ENCODE data around the gene IGFBP3.
A peak's percentile ranks its signal among the peaks of the same experiment; 100 is the strongest.

Gene IGFBP3

DNA sequence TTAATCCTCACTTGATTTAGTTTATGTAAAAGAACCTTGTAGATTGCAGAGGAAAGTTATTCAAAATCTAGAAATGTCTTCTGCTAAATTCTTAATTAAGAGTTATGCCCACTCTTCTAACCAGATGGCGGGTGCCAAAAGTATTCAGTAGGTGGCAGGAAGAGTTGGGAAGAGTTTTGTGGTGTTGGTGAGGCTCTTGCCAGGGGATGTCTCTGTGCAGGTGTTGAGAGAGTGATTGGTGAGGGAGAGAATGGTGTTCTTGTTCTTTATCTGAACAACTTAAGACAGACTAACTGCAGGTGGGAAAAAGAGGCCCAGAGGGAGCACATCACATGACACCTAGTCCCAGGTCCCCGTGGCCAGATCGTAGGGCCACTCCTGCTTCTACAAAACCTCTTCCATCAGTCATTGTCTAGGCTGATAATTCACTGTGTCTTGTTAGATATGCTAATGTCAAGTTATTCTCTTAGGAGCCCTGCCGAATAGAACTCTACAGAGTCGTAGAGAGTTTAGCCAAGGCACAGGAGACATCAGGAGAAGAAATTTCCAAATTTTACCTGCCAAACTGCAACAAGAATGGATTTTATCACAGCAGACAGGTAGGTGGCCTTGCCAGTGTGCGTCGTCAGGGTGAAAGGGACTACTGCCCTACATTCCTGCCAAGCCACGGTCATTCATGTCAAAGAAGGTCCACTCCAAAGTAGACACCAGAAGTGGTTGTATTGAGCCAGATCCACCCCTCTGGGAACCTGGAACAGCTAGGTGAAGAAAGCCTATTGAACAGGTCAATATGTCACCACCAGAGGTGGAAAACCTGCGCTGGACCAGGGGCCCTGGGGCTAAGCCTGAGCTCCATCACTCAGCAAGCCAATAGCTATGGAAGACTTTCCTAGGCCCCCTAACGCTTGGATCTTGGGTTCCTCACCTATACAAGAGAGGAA, 29.3 kb downstream of the IGFBP3 start:
- DNase-seq (ENCODE audit: low read depth): no peak

DNA sequence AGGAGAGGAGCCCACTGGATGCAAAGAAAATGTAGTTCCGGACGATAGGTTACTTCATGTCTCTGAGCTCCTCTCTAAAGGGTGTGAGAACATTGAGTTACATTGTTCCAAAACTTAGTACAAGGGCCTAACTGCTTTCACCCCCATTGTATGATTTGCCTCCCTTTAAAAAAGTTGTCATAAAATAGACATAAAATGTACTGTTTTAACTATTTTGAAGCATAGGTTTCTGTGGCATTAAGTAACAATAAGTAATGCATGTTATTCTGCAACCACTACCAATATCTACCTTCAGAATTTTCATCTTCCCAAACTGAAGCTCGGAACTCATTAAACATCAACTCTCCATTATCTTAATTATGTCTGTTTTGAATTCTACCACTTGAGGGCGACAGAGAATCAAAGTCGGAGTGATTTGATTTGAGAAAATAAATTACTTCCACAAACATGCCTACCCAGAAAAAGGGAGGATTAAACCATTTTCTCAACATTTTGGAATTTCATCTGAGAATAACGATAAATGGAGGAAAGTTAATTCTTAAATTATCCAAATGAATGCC, 30.1 kb downstream of the IGFBP3 start:
- peak; percentile 71 for DNase-seq (ENCODE audit: low read depth)

DNA sequence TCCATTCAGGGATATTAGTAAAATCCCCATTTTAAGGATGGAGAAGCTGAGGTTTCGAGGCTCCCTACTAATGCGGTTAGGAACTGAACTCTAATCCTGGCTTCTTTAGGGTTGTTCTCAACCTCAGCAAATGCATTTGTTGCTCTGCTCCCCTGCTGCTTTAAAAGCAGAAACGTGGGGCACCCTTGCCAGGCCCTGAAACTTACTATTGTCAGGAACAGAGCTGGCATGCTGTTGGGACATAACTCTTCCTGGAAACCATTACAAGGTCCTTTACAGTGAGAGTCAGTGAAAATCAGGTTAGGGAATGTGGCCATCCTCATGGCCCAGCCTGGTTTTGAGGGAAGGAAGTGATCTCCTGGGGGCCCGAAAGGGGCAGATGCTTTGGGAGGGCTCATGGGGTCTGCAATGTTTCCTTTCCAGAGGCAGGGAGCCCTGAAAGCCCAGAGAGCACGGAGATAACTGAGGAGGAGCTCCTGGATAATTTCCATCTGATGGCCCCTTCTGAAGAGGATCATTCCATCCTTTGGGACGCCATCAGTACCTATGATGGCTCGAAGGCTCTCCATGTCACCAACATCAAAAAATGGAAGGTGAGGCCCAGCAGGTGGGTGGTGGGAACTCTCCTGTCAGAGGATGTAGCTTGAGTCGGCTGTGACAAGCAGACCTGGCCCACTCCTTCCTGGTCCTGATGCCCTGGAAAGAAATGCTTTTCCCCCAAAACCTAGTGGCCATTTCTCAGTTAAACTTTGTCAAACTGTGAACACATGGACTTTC, 30.8 kb downstream of the IGFBP3 start:
- DNase-seq (ENCODE audit: low read depth): no peak

DNA sequence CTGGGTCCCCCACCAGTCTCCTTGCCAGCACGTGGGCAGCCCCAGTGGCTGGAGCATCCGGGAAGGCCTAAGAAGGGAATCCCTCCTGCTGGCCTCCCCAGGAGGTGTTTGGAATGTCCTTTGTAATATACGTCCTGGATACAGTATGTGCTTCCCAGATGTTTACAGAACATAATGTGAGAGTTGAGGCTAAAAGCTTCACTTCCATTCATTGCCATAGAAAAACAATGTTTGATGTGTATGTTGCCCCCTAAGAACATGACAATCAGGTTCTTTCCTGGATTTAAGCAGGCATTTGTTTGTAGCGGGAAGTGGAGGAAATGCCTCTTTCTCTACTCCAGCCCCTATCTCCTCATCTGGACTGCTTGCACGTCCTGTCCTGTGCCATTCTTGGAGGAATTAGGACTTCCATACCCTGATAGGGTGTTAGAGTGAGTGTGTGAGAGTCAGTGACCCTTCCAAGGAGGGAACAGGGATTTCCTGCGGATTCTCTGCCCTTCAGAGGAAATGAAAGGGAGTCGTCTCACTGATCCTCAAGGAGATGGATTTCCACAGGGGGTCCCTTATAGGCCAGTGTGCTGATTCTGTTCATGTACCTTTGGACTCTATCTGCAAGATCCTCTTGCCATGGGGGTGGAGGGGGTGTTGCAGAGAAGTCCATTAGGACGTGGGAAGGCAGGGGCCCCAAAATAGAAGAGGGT, 31.6 kb downstream of the IGFBP3 start:
- no peak for DNase-seq (ENCODE audit: low read depth)

DNA sequence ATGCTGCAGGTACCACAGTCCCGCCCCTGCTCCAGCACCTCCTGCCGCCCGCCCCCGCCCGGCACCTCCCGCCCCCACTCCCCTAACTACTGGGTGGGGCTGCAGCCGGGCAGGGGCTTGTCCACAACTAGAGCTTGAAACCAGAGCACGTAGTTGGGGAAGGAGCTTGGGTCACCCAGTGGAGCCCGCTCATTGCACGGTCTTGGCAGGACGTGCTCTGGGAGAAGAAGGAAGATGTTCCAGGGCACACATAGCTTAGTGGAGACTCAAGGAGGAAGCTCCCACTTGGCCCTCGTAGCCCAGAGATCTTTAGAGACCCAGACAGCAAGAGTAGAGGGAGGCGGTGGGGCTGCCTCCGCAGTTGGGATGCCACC, 32.1 kb downstream of the IGFBP3 start:
- no peak for DNase-seq (ENCODE audit: low read depth)

DNA sequence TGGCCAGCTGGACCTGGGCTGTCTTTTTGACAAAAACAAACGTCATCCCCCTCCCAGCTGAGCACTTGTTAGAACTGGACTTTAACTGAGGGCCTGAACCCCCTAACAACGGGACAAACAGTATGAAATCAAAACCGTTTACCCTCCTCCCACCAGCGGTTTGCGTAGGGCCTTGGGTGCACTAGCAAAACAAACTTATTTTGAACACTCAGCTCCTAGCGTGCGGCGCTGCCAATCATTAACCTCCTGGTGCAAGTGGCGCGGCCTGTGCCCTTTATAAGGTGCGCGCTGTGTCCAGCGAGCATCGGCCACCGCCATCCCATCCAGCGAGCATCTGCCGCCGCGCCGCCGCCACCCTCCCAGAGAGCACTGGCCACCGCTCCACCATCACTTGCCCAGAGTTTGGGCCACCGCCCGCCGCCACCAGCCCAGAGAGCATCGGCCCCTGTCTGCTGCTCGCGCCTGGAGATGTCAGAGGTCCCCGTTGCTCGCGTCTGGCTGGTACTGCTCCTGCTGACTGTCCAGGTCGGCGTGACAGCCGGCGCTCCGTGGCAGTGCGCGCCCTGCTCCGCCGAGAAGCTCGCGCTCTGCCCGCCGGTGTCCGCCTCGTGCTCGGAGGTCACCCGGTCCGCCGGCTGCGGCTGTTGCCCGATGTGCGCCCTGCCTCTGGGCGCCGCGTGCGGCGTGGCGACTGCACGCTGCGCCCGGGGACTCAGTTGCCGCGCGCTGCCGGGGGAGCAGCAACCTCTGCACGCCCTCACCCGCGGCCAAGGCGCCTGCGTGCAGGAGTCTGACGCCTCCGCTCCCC, 32.7 kb downstream of the IGFBP3 start, which contains the start of gene IGFBP1:
IGFBP1 (plus strand) TSS at position 304 of the 808 bp plus-strand sequence; CDS start at position 469, 165 bp downstream.
- peak; percentile 17 for DNase-seq (ENCODE audit: low read depth)

DNA sequence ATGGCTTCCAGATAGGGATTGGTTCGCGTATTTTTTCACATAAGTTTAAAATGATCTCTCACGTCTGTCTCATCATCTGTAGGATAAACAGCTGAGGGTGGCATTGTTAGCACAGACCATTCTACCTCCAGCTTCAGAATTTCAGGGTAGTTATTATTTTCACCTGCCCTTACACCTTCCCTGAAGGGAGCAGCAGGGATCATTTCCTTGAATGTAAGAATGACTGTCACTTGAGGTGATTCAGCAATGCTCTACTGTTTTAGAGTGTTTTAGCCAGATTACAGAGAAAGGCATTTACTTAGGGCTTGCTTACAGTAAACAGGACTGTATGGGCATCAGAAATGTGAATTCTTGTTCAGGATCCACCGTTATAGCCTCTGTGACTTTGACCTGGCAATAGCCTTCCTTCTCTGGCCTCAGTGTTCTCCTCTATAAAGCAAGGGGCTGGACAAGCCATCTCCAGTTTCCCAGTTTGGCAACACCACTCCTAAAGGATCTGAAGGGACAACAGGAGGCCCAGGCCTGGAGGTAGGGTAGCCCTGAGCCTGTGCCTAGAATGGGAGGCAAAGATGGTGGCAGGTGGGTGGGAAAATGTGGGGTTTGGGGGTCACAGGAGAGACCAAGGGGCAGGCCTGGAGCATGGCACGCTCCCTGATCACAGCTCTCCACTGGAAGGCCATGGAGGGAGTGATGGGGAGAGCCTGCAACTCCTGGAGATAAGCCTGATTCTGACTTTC, 34.0 kb downstream of the IGFBP3 start:
- DNase-seq (ENCODE audit: low read depth): no peak

DNA sequence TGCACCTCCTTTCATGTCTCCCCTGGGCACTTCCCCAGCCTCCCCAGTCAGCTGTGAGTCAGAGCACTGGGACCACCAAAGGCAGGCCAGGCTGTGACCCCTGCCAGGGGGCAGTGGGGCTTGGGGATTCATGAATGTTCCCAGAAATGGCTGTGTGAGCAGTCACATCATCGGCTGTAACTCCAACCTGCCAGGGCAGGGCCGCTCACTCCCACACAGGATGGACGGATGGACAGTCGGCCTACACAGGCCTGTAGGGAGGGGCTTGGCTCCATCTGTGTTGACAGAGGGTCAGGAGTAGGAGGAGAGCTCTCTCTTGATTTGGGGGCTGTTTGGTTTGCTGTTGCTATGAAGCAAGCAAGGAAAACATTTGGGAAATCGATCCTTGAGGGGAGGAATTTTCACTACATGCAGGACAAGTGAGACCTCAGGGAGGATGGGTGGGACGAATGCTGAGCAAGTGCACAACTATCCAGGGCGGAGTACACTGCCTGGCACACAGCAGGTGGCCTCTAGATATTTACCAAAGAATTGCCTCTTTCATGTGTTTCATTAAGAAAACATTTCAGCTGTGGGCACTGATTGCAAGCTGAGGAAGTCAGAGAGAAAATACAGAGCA, 35.7 kb downstream of the IGFBP3 start:
- DNase-seq (ENCODE audit: low read depth): peak; percentile 63

DNA sequence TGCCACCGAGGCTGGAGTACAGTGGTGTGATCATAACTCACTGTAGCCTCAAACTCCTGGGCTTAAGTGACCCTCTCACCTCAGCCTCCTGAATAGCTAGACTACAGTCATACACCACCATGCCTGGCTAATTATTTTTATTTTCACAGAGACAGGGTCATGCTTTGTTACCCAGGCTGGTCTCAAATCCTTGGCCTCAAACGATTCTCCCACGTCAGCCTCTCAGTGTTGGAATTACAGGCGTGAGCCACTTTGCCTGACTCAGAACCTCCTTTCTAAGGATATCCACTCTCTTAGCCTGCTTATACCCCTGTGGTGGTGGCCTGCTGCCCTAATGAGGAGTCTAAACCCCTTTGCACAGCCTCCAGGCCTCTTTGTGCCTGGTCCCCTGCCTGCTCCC, 36.9 kb downstream of the IGFBP3 start:
- DNase-seq (ENCODE audit: low read depth): no peak

DNA sequence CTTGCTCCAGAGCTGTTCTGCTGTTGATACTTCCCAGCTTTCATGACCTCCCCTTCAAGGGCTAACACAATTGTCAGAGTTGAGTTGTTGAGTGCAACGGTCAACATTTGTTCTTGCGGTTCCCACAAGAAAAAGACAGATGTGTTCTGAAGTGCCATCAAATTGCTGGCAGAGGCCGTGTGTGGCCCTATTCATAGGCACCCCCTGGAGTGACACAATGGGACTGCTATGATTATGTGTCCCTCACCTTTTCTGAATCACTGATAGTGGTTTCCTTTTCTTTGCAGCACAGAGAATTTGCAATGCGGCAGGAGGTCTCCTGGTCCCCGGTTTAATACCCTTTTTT, 38.6 kb downstream of the IGFBP3 start:
- no peak for DNase-seq (ENCODE audit: low read depth)

DNA sequence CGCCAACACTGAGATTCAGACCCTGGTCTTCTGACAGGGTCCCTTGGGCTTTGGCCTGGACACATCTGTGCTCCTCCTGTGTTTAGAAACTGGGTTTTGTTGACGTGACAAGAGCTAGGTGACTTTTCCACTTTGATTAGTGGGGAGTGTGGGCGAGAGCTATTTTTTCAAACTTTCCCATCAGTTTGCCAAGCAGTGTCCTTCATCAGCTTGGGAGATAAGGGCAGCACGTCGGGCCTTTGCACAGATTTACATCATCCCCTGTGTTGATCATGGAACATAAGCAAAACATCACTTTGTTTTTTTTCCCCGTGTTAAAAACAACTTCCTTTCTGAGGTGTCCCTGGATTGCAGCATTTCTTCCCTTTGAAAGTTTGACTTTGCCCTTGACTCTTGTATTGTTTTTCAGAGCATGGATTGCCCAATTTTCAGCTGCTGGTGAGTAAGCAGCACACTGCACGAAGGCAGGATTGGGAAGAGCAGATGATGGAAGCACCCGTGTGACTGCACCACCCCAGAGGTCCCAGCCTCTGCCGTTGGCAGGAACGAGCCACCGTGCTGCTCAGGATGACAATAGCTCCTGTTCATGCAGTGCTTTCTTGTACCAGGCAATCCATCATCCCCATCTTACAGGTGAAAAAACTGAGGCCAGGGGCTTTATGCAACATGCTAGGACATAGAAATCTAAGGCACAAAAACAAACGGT, 39.2 kb downstream of the IGFBP3 start:
- peak; percentile 59 for DNase-seq (ENCODE audit: low read depth)

DNA sequence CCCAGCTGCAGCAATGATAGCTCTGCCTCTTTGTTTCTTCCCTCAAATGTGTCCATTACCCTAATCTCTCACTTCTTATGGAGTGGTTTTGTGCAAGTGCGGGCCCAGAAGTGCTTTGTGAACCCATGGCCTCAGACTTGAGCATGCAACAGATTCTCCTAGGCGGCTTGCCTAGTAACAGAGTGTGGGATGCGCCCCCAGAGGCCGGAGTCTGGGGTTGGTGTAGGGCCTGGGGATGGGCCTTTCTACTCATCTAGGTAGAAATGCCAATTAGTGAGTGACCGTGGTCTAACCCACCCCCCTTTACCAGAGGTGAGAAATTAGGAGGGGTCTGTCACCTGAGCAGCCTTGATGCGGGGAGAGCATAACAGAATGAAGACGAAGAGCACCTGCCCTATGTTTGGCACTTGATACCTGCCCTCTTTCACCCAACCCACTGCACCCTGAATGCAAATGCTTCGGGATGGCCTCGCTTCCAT, 39.8 kb downstream of the IGFBP3 start:
- DNase-seq (ENCODE audit: low read depth): no peak

DNA sequence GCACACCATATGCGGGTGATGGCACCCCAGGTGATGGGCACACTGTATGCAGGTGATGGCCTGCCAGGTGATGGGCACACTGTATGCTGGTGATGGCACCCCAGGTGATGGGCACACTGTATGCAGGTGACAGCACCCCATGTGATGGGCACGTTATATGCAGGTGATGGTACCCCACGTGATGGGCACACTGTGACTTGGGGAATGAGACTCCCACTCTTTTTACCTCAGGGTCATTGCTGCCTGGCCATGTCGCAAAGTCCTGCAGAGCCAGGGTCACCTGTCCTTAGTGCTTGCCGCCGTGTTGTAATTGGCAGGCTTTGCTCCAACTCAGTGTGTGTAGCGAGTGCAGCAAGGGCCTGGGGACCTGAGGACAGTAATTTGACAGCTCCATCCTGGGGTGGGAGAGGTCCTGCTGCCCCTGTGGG, 40.6 kb downstream of the IGFBP3 start:
- DNase-seq (ENCODE audit: low read depth): no peak

DNA sequence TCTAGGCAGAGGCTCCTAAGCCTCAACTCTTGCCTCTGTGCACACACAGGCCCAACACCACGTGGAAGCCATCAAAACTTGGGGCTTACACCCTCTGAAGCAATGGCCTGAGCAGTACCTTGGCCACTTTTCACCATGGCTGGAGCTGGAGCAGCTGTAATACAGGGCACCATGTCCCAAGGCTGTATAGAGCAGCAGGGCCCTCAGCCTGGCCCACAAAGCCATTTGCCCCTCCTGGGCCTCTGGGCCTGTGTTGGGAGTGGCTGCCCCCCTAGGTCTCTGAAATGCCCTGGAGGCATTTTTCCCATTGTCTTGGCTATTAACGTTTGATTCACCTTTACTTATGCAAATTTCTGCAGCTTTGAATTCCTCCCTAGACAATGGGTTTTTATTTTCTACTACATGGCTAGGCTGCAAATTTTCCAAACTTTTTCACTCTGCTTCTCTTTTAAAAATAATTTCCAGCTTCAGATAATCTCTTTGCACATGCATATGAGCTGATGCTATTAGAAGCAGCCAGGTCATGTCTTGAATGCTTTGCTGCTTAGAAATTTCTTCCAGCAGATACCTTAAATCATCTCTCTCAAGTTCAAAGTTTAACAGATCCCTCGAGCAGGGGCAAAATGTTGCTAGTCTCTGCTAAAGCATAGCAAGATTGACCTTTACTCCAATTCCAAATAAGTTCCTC, 42.5 kb downstream of the IGFBP3 start:
- no peak for DNase-seq (ENCODE audit: low read depth)

DNA sequence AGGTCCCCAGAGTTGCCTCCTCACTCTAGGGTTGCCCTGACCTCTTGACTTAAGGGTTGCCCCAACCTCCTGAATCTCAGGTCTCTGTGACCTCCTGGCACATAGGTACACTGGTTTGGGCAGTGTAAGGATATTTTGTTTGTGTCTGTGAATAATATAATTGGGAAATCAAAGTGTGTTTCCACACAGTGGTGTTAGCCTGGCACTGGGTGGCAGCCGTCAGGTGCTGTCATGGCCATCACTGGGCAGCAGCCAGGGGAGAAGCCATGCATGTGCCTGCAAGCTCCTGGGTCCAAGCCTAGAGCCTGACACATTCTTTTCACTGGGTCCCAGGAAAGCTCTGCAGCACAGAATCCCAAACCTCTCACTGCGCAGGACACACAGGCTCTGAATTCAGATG, 44.6 kb downstream of the IGFBP3 start:
- no peak for DNase-seq (ENCODE audit: low read depth)

DNA sequence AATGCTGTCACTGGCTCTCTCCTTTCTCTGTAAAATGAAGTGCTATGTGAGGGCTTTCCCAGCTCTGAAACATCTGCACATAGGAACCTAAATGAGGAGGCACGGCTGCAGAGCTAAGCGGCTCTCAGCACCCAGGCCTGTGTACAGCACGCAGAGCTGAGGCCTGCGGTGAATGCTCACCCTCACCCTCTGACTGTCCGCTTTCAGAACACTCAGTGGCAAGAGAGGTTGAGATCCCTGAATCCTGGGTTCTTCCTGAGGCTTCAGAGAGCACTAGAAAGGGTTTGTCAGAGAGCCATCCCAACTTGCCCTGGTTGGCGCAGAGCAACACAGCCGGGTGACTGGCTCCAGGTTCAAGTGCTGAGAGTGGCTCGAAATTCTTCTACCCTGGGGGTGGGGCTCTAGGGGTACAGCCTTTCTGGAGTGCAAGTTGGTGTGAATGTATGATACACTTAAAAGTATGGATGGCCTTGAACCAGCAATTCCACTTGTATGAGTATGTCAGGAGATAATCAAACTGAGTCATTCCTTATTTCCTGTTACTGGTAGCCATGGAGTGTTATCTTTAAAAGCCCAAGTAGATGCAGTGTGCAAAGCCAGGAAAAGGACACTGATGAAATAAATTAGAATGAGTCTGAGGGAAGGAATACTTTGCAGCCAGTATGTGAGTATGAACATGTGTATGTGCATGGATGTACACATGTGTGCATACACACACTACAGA, 46.5 kb downstream of the IGFBP3 start:
- peak; percentile 94 for DNase-seq (ENCODE audit: low read depth)

DNA sequence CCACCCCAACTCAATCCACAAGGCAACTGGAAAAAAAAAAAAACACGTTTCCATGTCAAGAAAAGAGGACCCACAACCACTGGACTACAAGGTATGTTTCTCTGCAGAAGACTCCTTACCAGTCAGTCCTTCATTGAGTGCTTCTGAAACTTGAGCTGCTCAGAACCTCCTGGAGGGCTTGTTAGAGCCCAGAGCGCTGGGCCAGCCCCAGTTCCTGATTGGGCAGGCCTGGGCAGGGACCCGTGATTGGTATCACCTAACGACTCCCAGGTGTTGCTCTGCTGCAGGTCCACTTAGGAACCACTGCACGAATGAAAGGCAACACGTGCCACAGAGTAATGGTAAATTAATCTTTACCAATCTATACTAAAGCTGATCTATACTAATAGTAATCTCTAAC, 47.7 kb downstream of the IGFBP3 start:
- DNase-seq (ENCODE audit: low read depth): no peak

DNA sequence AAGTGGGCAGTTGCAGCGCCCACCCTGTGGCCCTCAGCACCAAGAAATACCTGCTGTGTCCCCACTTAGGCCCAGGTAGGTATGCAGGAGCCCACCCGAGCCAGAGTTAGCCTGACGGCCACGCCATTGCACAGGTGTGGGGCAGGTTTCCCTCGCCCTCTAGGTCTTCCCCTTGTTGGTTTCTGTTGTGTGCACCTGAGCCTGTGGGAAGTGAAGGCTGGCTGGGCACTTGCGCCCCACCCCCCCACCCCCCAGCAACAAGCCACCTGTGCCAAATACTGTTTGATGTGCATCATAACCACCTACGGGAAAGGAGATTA, 48.1 kb downstream of the IGFBP3 start, which contains the start of gene CCDC201:
CCDC201 (minus strand) TSS at position 48 of the 320 bp plus-strand sequence. CDS start 75 bp downstream, outside the sequence.
- no peak for DNase-seq (ENCODE audit: low read depth)

Data from ELR (cell line).